ENCODE results near the gene MED20. TPM values are rescaled to one million over a fixed set of nuclear protein-coding genes. Genes with fewer than 3 reads are reported as not detected.
"Not testable (repeated sequence)": the region's sequence is repeated elsewhere in the genome, so short reads cannot be mapped to it uniquely, and the experiment has no call there.

The MED20 gene
- total and polyA plus RNA-seq, 2 donors (not counting 3 experiments of a cell fraction or from before 2014, with no cell fraction given), result 30.4 to 37.8 TPM

DNA sequence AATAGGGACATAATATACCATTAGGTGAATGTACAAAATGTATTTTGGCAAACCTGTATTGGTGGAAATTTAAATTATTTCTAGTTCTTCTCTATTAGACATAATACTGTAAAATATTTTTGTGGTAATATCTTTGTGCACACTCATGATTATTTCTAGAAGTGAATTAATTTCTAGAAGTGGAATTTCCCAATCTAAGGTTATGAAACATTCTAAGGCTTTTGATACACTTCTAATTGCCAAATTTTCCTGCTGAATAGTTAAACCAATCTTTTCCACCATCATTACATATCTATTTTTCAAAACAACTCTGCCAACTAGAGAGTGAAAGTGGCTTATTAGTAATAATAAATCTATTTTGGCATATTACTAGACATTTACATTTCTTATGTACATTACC is 22.5 kb upstream of the MED20 start:
- dilution Hi-C loops (cut with MboI; ENCODE audit: extremely low pct_ligation_motif_present, low sequenced_read_pairs) (no loop called here), intact Hi-C loops (cut with micrococcal nuclease) (loop anchor here (5.0 kb wide), 1 partner anchor 84 kb away; no protein-coding TSS in a partner anchor)
- H3K27me3 ChIP-seq (ENCODE audit: control insufficient read depth in 2 of 2, insufficient read depth in 2 of 2, low read length in 2 of 2), result no peaks in the 10 kb centered on the region
- no peak overlapping the region for H3K9ac ChIP-seq (replicated peaks; ENCODE audit: extremely low read depth, insufficient read depth, low read length)
- CTCF ChIA-PET, result interaction anchor here (0.8 to 2.5 kb wide), 4 partner anchors 17 to 101 kb away, joined by 4 to 7 read pairs (median 5); partner anchors contain the start of genes BYSL and MED20
- TF ChIP-seq GATA2 (IDR thresholded peaks at IDR 0.05; ENCODE audit: insufficient read depth, insufficient read length, low read depth, low read length) (no peak), FOS (IDR thresholded peaks at IDR 0.05; ENCODE audit: borderline replicate concordance, insufficient read depth, low read length) (no peak), JUN (IDR thresholded peaks at IDR 0.05; ENCODE audit: borderline replicate concordance, insufficient read depth, insufficient read length, low read depth) (no peak), EZH2 (IDR thresholded peaks at IDR 0.05; ENCODE audit: borderline replicate concordance, low read depth, low read length, severe bottlenecking) (no peak), POLR2A (IDR thresholded peaks at IDR 0.05; ENCODE audit: low read depth, low read length) (no peak), MYC (IDR thresholded peaks at IDR 0.05; ENCODE audit: low read depth, low read length) (no peak), POLR2AphosphoS5 (IDR thresholded peaks at IDR 0.05; ENCODE audit: insufficient read depth, low read depth, low read length) (no peak)
- TF ChIP-seq, protein P1, sequence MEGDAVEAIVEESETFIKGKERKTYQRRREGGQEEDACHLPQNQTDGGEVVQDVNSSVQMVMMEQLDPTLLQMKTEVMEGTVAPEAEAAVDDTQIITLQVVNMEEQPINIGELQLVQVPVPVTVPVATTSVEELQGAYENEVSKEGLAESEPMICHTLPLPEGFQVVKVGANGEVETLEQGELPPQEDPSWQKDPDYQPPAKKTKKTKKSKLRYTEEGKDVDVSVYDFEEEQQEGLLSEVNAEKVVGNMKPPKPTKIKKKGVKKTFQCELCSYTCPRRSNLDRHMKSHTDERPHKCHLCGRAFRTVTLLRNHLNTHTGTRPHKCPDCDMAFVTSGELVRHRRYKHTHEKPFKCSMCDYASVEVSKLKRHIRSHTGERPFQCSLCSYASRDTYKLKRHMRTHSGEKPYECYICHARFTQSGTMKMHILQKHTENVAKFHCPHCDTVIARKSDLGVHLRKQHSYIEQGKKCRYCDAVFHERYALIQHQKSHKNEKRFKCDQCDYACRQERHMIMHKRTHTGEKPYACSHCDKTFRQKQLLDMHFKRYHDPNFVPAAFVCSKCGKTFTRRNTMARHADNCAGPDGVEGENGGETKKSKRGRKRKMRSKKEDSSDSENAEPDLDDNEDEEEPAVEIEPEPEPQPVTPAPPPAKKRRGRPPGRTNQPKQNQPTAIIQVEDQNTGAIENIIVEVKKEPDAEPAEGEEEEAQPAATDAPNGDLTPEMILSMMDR (IDR thresholded peaks at IDR 0.05; ENCODE audit: extremely low read depth in 1 of 2, insufficient read depth in 1 of 2, low read depth in 1 of 2, low read length in 2 of 2), result no peak
- TF ChIP-seq, protein P2, sequence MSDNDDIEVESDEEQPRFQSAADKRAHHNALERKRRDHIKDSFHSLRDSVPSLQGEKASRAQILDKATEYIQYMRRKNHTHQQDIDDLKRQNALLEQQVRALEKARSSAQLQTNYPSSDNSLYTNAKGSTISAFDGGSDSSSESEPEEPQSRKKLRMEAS (IDR thresholded peaks at IDR 0.05; ENCODE audit: insufficient read depth, insufficient read length), result no peak
- DNase-seq (ENCODE audit: low read depth, low spot score) (no peak), FAIRE-seq (no peak)
- H4K20me1 ChIP-seq (replicated peaks; ENCODE audit: control insufficient read depth, extremely low read depth, insufficient read depth, low read length), result no peaks in the 10 kb centered on the region
- H3K36me3 ChIP-seq (ENCODE audit: control insufficient read depth in 2 of 2, extremely low read depth in 1 of 2, insufficient read depth in 2 of 2, low read length in 2 of 2), result no peaks in the 10 kb centered on the region
- H3K79me2 ChIP-seq (ENCODE audit: control insufficient read depth, insufficient read depth, low read length), result peaks cover 30% of the 10 kb centered on the region
- no TSS peak for BruUV-seq (replicated peaks)
- H3K4me2 ChIP-seq (ENCODE audit: insufficient read depth, low read length), result no peak overlapping the region
- no peak overlapping the region for H3K27ac ChIP-seq (ENCODE audit: insufficient read depth, low read depth, low read length)
- no peaks in the 10 kb centered on the region for H3K9me1 ChIP-seq (replicated peaks; ENCODE audit: control insufficient read depth, extremely low read depth, insufficient read depth, low read length)
- H3K4me3 ChIP-seq (replicated peaks in 1 of 3; ENCODE audit: insufficient read depth in 1 of 3, low read depth in 1 of 3, low read length in 3 of 3), result no peak overlapping the region
- no peaks in the 10 kb centered on the region for H3K9me3 ChIP-seq (replicated peaks; ENCODE audit: control insufficient read depth, insufficient read depth, low read length)
- H3K4me1 ChIP-seq (ENCODE audit: control insufficient read depth, extremely low read depth, insufficient read depth, low read length), result peaks cover 38% of the 10 kb centered on the region
- POLR2A ChIA-PET, result no interaction called here
- H2AFZ ChIP-seq (ENCODE audit: low read depth, low read length), result no peak overlapping the region

DNA sequence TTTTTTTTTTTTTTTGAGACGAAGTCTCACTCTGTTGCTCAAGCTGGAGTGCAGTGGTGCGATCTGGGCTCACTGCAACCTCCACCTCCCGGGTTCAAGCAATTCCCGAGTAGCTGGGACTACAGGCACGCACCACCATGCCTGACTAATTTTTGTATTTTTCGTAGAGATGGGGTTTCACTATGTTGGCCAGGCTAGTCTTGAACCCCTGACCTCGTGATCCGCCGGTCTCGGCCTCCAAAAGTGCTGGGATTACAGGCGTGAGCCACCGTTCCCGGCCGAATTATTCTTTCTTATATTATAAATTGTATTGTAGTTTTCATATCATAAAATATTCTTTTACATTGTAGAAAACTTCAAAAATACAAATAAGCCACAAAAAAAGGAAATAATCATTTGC is 21.9 kb upstream of the MED20 start:
- BruUV-seq (replicated peaks); H2AFZ ChIP-seq (ENCODE audit: low read depth, low read length); H4K20me1 ChIP-seq (replicated peaks; ENCODE audit: control insufficient read depth, extremely low read depth, insufficient read depth, low read length); FAIRE-seq; H3K9me3 ChIP-seq (replicated peaks; ENCODE audit: control insufficient read depth, insufficient read depth, low read length); H3K4me2 ChIP-seq (ENCODE audit: insufficient read depth, low read length); H3K36me3 ChIP-seq (ENCODE audit: control insufficient read depth in 2 of 2, extremely low read depth in 1 of 2, insufficient read depth in 2 of 2, low read length in 2 of 2); H3K27me3 ChIP-seq (ENCODE audit: control insufficient read depth in 2 of 2, insufficient read depth in 2 of 2, low read length in 2 of 2); dilution Hi-C loops (cut with MboI; ENCODE audit: extremely low pct_ligation_motif_present, low sequenced_read_pairs); POLR2A ChIA-PET; DNase-seq (ENCODE audit: low read depth, low spot score); H3K9me1 ChIP-seq (replicated peaks; ENCODE audit: control insufficient read depth, extremely low read depth, insufficient read depth, low read length); H3K4me3 ChIP-seq (replicated peaks in 1 of 3; ENCODE audit: insufficient read depth in 1 of 3, low read depth in 1 of 3, low read length in 3 of 3); H3K9ac ChIP-seq (replicated peaks; ENCODE audit: extremely low read depth, insufficient read depth, low read length); H3K27ac ChIP-seq (ENCODE audit: insufficient read depth, low read depth, low read length): not testable (repeated sequence)
- H3K4me1 ChIP-seq (ENCODE audit: control insufficient read depth, extremely low read depth, insufficient read depth, low read length), result peaks cover 40% of the 10 kb centered on the region
- CTCF ChIA-PET, result interaction anchor here (0.7 to 2.5 kb wide), 5 partner anchors 62 to 156 kb away, joined by 3 to 14 read pairs (median 6); partner anchors contain the start of gene TOMM6
- intact Hi-C loops (cut with micrococcal nuclease), result loop anchor here (5.0 kb wide), 1 partner anchor 84 kb away; no protein-coding TSS in a partner anchor
- H3K79me2 ChIP-seq (ENCODE audit: control insufficient read depth, insufficient read depth, low read length), result peaks cover 36% of the 10 kb centered on the region

Data from endothelial cell of umbilical vein (primary cell).